Glutamatergic neuron (in vitro differentiated cells): Measurements from ENCODE around the gene WASF2. TPM values are rescaled to one million over a fixed set of nuclear protein-coding genes. Genes with fewer than 3 reads are reported as not detected.

Experiments used
- DNase-seq: peaks from one replicate; pipeline ENCODE4 v3.0.0; 2022
- H3K27ac Mint-ChIP-seq: one replicate; pipeline ENCODE4 v1.8.0; 2020; ENCODE audit warnings: mild to moderate bottlenecking, mixed read lengths, inconsistent platforms; ENCODE audit not compliant: unreplicated experiment
- H3K27me3 Mint-ChIP-seq: one replicate; pipeline ENCODE4 v1.8.0; 2020; ENCODE audit warnings: mild to moderate bottlenecking, moderate library complexity, mixed read lengths, inconsistent platforms; ENCODE audit not compliant: unreplicated experiment
- H3K36me3 Mint-ChIP-seq: one replicate; pipeline ENCODE4 v1.8.0; 2020; ENCODE audit warnings: mild to moderate bottlenecking, mixed read lengths, inconsistent platforms; ENCODE audit not compliant: unreplicated experiment
- H3K4me1 Mint-ChIP-seq: one replicate; pipeline ENCODE4 v1.8.0; 2020; ENCODE audit warnings: mild to moderate bottlenecking, low read depth, mixed read lengths, inconsistent platforms; ENCODE audit not compliant: unreplicated experiment
- H3K4me3 Mint-ChIP-seq: one replicate; pipeline ENCODE4 v1.8.0; 2020; ENCODE audit warnings: mild to moderate bottlenecking, mixed read lengths, inconsistent platforms; ENCODE audit not compliant: unreplicated experiment
- H3K9me3 Mint-ChIP-seq: one replicate; pipeline ENCODE4 v1.8.0; 2020; ENCODE audit warnings: mild to moderate bottlenecking, moderate library complexity, mixed read lengths, inconsistent platforms; ENCODE audit not compliant: unreplicated experiment
- total RNA-seq: library from RNA; stranded (reverse); fragmentation: NEBNext Ultra II Directional; extraction: Animal tissue kit (Norgen Biotek cat#: 25700); gene quantifications from one replicate; pipeline ENCODE4 v1.2.1, GENCODE V29; 2021; ENCODE audit not compliant: unreplicated experiment
- TF ChIP-seq, protein P1 (sequence below): fragments of 200-600 bp; sonication (generic); IDR thresholded peaks from one replicate; pipeline ENCODE4 v1.5.0; 2021; ENCODE audit not compliant: partially characterized antibody, unreplicated experiment

WASF2 gene
- total RNA-seq, 1 donor from 2014 or later = 47.0 TPM

- Mint-ChIP-seq H3K4me3 (peak overlapping the region; percentile 12), H3K27ac (peak overlapping the region; percentile 93), H3K27me3 (peaks cover 3% of the 10 kb centered on the region), H3K9me3 (peaks cover 2% of the 10 kb centered on the region), H3K4me1 (peaks cover 42% of the 10 kb centered on the region), H3K36me3 (no peaks in the 10 kb centered on the region)
- TF ChIP-seq, protein P1, sequence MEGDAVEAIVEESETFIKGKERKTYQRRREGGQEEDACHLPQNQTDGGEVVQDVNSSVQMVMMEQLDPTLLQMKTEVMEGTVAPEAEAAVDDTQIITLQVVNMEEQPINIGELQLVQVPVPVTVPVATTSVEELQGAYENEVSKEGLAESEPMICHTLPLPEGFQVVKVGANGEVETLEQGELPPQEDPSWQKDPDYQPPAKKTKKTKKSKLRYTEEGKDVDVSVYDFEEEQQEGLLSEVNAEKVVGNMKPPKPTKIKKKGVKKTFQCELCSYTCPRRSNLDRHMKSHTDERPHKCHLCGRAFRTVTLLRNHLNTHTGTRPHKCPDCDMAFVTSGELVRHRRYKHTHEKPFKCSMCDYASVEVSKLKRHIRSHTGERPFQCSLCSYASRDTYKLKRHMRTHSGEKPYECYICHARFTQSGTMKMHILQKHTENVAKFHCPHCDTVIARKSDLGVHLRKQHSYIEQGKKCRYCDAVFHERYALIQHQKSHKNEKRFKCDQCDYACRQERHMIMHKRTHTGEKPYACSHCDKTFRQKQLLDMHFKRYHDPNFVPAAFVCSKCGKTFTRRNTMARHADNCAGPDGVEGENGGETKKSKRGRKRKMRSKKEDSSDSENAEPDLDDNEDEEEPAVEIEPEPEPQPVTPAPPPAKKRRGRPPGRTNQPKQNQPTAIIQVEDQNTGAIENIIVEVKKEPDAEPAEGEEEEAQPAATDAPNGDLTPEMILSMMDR = no peak
- no peak for DNase-seq
These were observed 71.4 kb downstream of the WASF2 start for GRCh38 chr1:27418326-27419185.

- TF ChIP-seq, protein P1 = no peak
- Mint-ChIP-seq H3K9me3 (peaks cover 2% of the 10 kb centered on the region), H3K4me1 (peaks cover 40% of the 10 kb centered on the region), H3K36me3 (no peaks in the 10 kb centered on the region), H3K27me3 (peaks cover 3% of the 10 kb centered on the region), H3K27ac (no peak overlapping the region), H3K4me3 (peak overlapping the region; percentile 12)
- DNase-seq = no peak
These were observed 72.3 kb downstream of the WASF2 start for GRCh38 chr1:27417713-27418112.

DNA sequence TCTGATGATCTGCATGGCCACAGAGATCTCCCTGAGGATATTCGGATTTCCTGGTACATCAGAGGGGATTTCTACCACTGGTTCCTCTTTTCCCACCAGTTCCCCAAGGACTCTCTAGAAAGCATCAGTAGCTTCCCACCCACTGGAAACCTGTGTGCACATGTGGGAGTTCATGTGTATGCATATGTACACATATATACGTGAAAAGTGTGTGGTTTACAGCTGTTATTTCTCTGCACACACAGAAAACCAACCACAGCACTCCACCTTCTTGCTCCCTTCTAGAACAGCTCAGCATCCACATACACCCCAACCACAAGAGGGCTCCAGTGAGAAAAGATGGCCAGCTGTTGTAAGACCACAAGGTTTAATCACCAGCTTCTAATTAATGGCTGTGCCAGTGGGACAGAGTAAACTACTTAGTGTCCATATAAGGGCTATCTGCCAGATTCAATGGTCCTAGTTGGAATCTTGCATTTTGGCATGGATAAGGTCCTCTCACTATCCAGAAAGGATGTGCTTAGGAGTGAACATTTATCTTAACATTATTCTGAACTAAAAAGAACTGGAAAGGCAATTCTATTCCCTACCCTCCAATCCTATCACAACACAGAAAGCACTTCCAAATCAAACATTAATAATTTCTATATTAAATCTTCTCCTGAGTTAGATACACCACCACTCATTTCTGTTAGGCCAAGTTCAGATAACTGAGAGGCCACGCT lies 73.4 kb downstream of the WASF2 start:
- TF ChIP-seq, protein P1 = peak; percentile 63
- Mint-ChIP-seq H3K9me3 (peaks cover 2% of the 10 kb centered on the region), H3K4me3 (no peak overlapping the region), H3K4me1 (peaks cover 40% of the 10 kb centered on the region), H3K27ac (peak overlapping the region; percentile 28), H3K36me3 (no peaks in the 10 kb centered on the region), H3K27me3 (peaks cover 2% of the 10 kb centered on the region)
- no peak for DNase-seq

DNA sequence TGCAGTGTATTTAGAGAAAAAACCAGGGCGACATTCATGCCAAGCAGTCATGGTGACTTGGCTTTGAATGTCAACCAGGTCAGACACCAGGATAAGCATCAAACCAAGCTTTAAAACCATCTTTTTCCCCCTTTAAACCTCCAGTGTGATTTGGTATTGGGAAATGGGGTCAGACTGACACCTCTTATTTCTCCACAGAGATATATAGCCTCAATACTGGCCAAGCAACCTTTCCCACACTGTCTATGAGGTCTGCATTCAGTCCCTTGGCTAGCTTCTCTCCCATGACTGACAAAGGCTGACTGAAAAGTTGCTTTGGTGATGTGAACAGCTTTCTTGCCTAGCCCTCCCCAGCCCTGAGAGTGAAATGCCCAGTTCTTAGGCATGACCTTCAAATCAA lies 75.9 kb downstream of the WASF2 start:
- Mint-ChIP-seq H3K27ac (no peak overlapping the region), H3K27me3 (peaks cover 2% of the 10 kb centered on the region), H3K4me1 (peaks cover 47% of the 10 kb centered on the region), H3K36me3 (no peaks in the 10 kb centered on the region), H3K9me3 (peaks cover 2% of the 10 kb centered on the region), H3K4me3 (no peak overlapping the region)
- DNase-seq = no peak
- TF ChIP-seq, protein P1 = no peak

- H3K9me3 Mint-ChIP-seq = peaks cover 2% of the 10 kb centered on the region
- H3K27me3 Mint-ChIP-seq = peaks cover 2% of the 10 kb centered on the region
- no peak overlapping the region for H3K4me3 Mint-ChIP-seq
- H3K36me3 Mint-ChIP-seq = no peaks in the 10 kb centered on the region
- no peak overlapping the region for H3K27ac Mint-ChIP-seq
- H3K4me1 Mint-ChIP-seq = peaks cover 39% of the 10 kb centered on the region
- no peak for DNase-seq
- TF ChIP-seq, protein P1 = no peak
These were observed 77.0 kb downstream of the WASF2 start for GRCh38 chr1:27413004-27413403.
